Uterus (tissue), 2 donors: ENCODE measurements around the gene GPR161.

ENCODE experiments used
- POLR2A ChIP-seq, 2 donors: fragments of 450-650 bp; IDR thresholded peaks; one replicate each; pipeline ENCODE4 v1.6.1; 2016; ENCODE audit warnings: antibody characterized with exemption in 2 of 2, mild to moderate bottlenecking in 1 of 2, moderate library complexity in 1 of 2
- TF ChIP-seq, protein P1 (sequence below), 4 experiments: fragments of 200-600 bp in 2 of 4; fragments of 450-650 bp in 2 of 4; sonication (generic) in 2 of 4; IDR thresholded peaks; one replicate each; pipeline ENCODE4 v1.5.1; 2016 to 2019; ENCODE audit warnings: antibody characterized with exemption in 4 of 4, mild to moderate bottlenecking in 2 of 4, moderate library complexity in 1 of 4

DNA sequence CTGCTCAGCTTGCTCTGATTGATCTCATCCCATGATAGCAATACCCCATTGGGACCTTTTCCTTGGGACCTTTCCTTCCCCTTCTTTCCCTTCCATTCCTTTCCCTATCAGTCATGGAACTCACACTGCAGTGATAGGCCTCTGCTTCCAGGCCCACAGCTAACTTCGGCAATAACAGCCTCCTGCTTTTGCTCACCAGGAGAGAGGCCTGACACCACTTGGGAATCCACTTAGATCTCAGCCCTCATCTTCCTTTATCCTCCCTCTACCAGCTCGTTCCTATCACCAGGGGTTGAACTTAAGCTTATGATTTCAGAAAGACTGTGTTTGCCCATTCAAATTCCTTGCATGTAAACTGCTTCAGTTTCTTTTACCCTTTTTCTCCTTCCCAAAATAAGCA is 31.1 kb upstream of the GPR161 start:
- TF ChIP-seq, protein P1, sequence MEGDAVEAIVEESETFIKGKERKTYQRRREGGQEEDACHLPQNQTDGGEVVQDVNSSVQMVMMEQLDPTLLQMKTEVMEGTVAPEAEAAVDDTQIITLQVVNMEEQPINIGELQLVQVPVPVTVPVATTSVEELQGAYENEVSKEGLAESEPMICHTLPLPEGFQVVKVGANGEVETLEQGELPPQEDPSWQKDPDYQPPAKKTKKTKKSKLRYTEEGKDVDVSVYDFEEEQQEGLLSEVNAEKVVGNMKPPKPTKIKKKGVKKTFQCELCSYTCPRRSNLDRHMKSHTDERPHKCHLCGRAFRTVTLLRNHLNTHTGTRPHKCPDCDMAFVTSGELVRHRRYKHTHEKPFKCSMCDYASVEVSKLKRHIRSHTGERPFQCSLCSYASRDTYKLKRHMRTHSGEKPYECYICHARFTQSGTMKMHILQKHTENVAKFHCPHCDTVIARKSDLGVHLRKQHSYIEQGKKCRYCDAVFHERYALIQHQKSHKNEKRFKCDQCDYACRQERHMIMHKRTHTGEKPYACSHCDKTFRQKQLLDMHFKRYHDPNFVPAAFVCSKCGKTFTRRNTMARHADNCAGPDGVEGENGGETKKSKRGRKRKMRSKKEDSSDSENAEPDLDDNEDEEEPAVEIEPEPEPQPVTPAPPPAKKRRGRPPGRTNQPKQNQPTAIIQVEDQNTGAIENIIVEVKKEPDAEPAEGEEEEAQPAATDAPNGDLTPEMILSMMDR (IDR thresholded peaks at IDR 0.05): no peak
- no peak for TF ChIP-seq POLR2A (IDR thresholded peaks at IDR 0.05)
